A549 (cell line): Measurements from ENCODE around the gene CDH5. TPM values are rescaled to one million over a fixed set of nuclear protein-coding genes. Genes with fewer than 3 reads are reported as not detected.

Source experiments
- ATAC-seq, 2 experiments: fragments of 200-7000 bp in 1 of 2; fragments of >200 bp in 1 of 2; cut with Nextera tagmentation in 1 of 2; cut with Tn5 transposase in 1 of 2; 3 replicates each; pipeline versions ENCODE4 v1.8.0 to v1.9.1; 2018 to 2020; ENCODE audit warnings: mild to moderate bottlenecking in 1 of 2, moderate library complexity in 1 of 2
- CTCF ChIA-PET: fragments of 300-600 bp; sonication (Branson Sonifier 250); formaldehyde crosslinking; extraction: SDS; loops from one replicate; lab custom pipeline; 2021; ENCODE audit warnings: antibody characterized with exemption, inconsistent platforms; lab: Yijun Ruan, JAX
- POLR2A ChIA-PET: fragments of 350-600 bp; formaldehyde crosslinking; extraction: SDS; loops from one replicate; lab custom pipeline; 2021; ENCODE audit warnings: antibody characterized with exemption, inconsistent platforms; lab: Yijun Ruan, JAX
- DNase-seq, 2 experiments: peaks; one replicate each; pipeline versions ENCODE4 v3.0.0 to v3.0.0-alpha.2; 2011 to 2016; ENCODE audit warnings: low read depth in 1 of 2, low spot score in 1 of 2
- FAIRE-seq: peaks from 2 replicates; lab custom pipeline; 2011; peaks lifted over from hg19 to GRCh38; lab: Jason Lieb, UNC
- H3K27ac ChIP-seq, 2 experiments: fragments of >200 bp; sonication (Bioruptor Twin); formaldehyde crosslinking; 3 replicates each; pipeline ENCODE4 v1.5.1; 2016 to 2017
- H3K4me1 ChIP-seq: fragments of >200 bp; sonication (Bioruptor Twin); formaldehyde crosslinking; 3 replicates; pipeline ENCODE4 v1.6.1; 2016
- H3K4me2 ChIP-seq: fragments of >200 bp; sonication (Bioruptor Twin); formaldehyde crosslinking; 3 replicates; pipeline ENCODE4 v1.6.1; 2016
- H3K4me3 ChIP-seq: fragments of >200 bp; sonication (Bioruptor Twin); formaldehyde crosslinking; 3 replicates; pipeline ENCODE4 v1.5.1; 2016
- H3K9me3 ChIP-seq: fragments of >200 bp; sonication (Bioruptor Twin); formaldehyde crosslinking; 3 replicates; pipeline ENCODE4 v1.6.1; 2016
- CBX2 ChIP-seq: fragments of 200-600 bp; sonication (generic); IDR thresholded peaks from 2 replicates; pipeline ENCODE4 v1.6.1; 2016; ENCODE audit warnings: low read depth, mild to moderate bottlenecking, borderline replicate concordance
- CBX8 ChIP-seq: fragments of 200-600 bp; sonication (generic); IDR thresholded peaks from 2 replicates; pipeline ENCODE4 v1.6.1; 2016
- EHF ChIP-seq: fragments of 250-450 bp; sonication (Bioruptor Pico); IDR thresholded peaks from 2 replicates; pipeline ENCODE4 v1.5.0; 2020; ENCODE audit warnings: mild to moderate bottlenecking
- ESRRA ChIP-seq: fragments of 150-350 bp; IDR thresholded peaks from 2 replicates; pipeline ENCODE4 v1.6.1; 2014; ENCODE audit warnings: mild to moderate bottlenecking, low read length, borderline replicate concordance
- FOXS1 ChIP-seq: fragments of 250-450 bp; sonication (Bioruptor Pico); IDR thresholded peaks from 2 replicates; pipeline ENCODE4 v1.5.0; 2020; ENCODE audit warnings: mild to moderate bottlenecking, moderate library complexity
- GATA3 ChIP-seq: IDR thresholded peaks from 2 replicates; pipeline ENCODE4 v1.6.1; 2012; ENCODE audit warnings: borderline replicate concordance
- HOXB5 ChIP-seq: fragments of 250-450 bp; sonication (Bioruptor Pico); IDR thresholded peaks from 2 replicates; pipeline ENCODE4 v1.5.0; 2020; ENCODE audit warnings: mild to moderate bottlenecking, moderate library complexity
- JUNB ChIP-seq: fragments of >200 bp; sonication (Bioruptor Twin); formaldehyde crosslinking; IDR thresholded peaks from 2 replicates; pipeline ENCODE4 v1.6.1; 2016
- KDM1A ChIP-seq: fragments of 200-600 bp; sonication (generic); IDR thresholded peaks from 2 replicates; pipeline ENCODE4 v1.6.1; 2016; ENCODE audit warnings: low read depth, mild to moderate bottlenecking
- KDM5A ChIP-seq: fragments of 200-600 bp; sonication (generic); IDR thresholded peaks from 2 replicates; pipeline ENCODE4 v1.6.1; 2016; ENCODE audit warnings: antibody characterized with exemption, mild to moderate bottlenecking
- POLR2A ChIP-seq: IDR thresholded peaks from 2 replicates; pipeline ENCODE4 v1.6.1; 2012; ENCODE audit warnings: mild to moderate bottlenecking, low read length
- SMC3 ChIP-seq: fragments of >200 bp; sonication (Bioruptor Twin); formaldehyde crosslinking; IDR thresholded peaks from 3 replicates; pipeline ENCODE4 v1.6.1; 2018; ENCODE audit warnings: inconsistent platforms
- TFCP2L1 ChIP-seq: fragments of 250-450 bp; sonication (Bioruptor Pico); IDR thresholded peaks from 2 replicates; pipeline ENCODE4 v1.5.0; 2021; ENCODE audit warnings: mild to moderate bottlenecking
- ZNF302 ChIP-seq: fragments of 250-450 bp; sonication (Bioruptor Pico); IDR thresholded peaks from 2 replicates; pipeline ENCODE4 v1.9.0; 2021; ENCODE audit warnings: inconsistent platforms, mild to moderate bottlenecking, moderate library complexity
- ZSCAN20 ChIP-seq: fragments of 250-450 bp; sonication (Bioruptor Pico); IDR thresholded peaks from 2 replicates; pipeline ENCODE4 v1.8.0; 2022; ENCODE audit warnings: mild to moderate bottlenecking, moderate library complexity
- WGBS: methylation state at CpG from one replicate; pipeline ENCODE4 v1.1.6; 2017; ENCODE audit errors: missing lambda C conversion rate; 5-methylcytosine and 5-hydroxymethylcytosine counted together
- polyA plus RNA-seq, 4 experiments: library from polyadenylated mRNA; depleted of rRNA in 3 of 4; stranded (reverse); fragments of >200 nt; fragmentation: RNase III in 1 of 4; extraction: RNeasy Plus Mini Kit Qiagen cat#74134 plus additional on column Dnase treatment in 1 of 4; gene quantifications; 2 replicates in 3 of 4; 3 replicates in 1 of 4; pipeline ENCODE4 v1.2.3, GENCODE V29; 2011 to 2017
- TF ChIP-seq, protein P1 (sequence below): fragments of >200 bp; sonication (Bioruptor Twin); formaldehyde crosslinking; IDR thresholded peaks from 3 replicates; pipeline ENCODE4 v1.6.1; 2016
- TF ChIP-seq, protein P2 (sequence below): IDR thresholded peaks from 2 replicates; pipeline ENCODE4 v1.6.1; 2012

CDH5 gene
- polyA plus RNA-seq, 2 of the 4 experiments (the other 2 are of a cell fraction): 0.01 TPM; not detected in 1

DNA sequence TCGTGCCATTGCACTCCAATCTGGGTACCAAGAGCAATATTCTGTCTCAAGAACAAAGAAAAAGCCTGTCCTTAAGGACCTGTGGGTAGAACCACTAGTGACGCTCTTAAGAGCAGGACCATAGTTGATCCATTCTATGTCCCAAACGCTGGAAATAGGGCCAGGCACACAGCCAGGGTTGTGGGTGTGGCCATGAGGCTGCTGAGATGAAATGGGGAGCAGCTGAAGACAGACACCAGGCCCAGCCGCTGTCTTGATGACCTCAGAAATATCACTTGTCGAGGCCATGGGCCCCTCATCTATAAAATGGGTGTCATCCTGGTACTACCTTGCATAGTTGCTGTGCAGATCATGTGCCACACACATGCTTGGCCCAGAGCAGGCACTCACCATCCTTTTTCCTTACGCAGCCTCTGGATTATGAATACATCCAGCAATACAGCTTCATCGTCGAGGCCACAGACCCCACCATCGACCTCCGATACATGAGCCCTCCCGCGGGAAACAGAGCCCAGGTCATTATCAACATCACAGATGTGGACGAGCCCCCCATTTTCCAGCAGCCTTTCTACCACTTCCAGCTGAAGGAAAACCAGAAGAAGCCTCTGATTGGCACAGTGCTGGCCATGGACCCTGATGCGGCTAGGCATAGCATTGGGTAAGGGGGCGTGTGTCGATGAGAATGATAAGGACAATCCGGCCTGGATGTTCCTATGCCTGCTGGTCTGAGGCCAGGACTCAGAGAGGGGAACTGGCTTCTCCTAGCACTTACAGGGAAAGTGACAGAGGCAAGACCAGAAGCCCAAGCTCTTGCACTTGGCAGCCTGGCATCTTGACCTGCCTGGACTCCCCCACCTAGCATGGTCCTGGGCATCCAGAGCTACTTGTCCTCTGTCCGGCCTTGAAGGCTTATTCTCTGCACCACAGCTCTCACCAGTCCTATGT is 25.5 kb downstream of the CDH5 start:
- no peak for ATAC-seq
- ChIA-PET POLR2A (no interaction called here), CTCF (interaction anchor here (0.9 to 1.7 kb wide), 5 partner anchors 11 to 217 kb away, joined by 3 to 5 read pairs (median 3); no protein-coding TSS in a partner anchor)
- FAIRE-seq: no peak
- Histone ChIP-seq H3K27ac (no peak overlapping the region), H3K4me3 (no peak overlapping the region), H3K9me3 (no peaks in the 10 kb centered on the region), H3K4me2 (no peak overlapping the region), H3K4me1 (no peaks in the 10 kb centered on the region)
- no peak for DNase-seq
- WGBS: 76% methylated on average over 18 of the region's 18 CpGs
- TF ChIP-seq JUNB (no peak), ESRRA (no peak), CBX2 (no peak), FOXS1 (CRISPR knock-in tag) (no peak), HOXB5 (no peak), ZNF302 (CRISPR knock-in tag) (no peak)
- TF ChIP-seq, protein P1, sequence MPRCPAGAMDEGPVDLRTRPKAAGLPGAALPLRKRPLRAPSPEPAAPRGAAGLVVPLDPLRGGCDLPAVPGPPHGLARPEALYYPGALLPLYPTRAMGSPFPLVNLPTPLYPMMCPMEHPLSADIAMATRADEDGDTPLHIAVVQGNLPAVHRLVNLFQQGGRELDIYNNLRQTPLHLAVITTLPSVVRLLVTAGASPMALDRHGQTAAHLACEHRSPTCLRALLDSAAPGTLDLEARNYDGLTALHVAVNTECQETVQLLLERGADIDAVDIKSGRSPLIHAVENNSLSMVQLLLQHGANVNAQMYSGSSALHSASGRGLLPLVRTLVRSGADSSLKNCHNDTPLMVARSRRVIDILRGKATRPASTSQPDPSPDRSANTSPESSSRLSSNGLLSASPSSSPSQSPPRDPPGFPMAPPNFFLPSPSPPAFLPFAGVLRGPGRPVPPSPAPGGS: no peak

DNA sequence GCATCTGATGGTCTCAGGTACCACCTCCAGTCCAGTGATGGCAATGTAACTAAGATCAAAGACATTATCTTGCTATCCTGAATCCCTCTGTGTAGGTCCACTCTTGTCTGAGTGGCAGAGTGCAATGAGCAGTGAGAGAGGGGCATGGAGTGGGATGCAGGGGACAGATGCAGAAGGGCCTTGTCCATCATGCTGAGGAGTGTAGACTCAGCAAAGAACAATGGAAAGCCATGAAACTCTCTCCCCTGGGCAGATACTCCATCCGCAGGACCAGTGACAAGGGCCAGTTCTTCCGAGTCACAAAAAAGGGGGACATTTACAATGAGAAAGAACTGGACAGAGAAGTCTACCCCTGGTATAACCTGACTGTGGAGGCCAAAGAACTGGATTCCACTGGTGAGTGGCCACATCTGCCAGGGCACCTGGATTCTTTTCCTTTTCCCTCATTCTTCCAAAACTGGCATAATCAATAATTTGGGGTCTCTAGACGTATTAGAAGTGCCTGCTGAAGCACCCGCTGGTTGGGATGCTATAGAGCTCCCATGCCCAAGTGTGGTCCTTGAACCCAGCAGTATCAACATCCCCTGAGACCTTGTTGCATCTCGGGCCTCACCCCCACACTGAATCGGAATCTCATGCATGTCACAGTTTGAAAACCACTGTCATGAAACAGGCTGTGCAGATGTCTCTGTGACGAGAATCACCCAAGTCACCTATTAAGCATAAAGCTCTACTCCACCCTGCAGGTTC is 29.5 kb downstream of the CDH5 start:
- no peak overlapping the region for H3K4me3 ChIP-seq
- H3K4me2 ChIP-seq: no peak overlapping the region
- ATAC-seq (no peak), FAIRE-seq (no peak), DNase-seq (no peak)
- TF ChIP-seq KDM5A (no peak), TFCP2L1 (CRISPR knock-in tag) (no peak), POLR2A (no peak), GATA3 (no peak), JUNB (no peak), CBX8 (no peak)
- TF ChIP-seq, protein P2, sequence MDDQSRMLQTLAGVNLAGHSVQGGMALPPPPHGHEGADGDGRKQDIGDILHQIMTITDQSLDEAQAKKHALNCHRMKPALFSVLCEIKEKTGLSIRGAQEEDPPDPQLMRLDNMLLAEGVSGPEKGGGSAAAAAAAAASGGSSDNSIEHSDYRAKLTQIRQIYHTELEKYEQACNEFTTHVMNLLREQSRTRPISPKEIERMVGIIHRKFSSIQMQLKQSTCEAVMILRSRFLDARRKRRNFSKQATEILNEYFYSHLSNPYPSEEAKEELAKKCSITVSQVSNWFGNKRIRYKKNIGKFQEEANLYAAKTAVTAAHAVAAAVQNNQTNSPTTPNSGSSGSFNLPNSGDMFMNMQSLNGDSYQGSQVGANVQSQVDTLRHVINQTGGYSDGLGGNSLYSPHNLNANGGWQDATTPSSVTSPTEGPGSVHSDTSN: no peak
- no peaks in the 10 kb centered on the region for H3K4me1 ChIP-seq
- H3K9me3 ChIP-seq: no peaks in the 10 kb centered on the region
- 76% methylated on average over 7 of the region's 7 CpGs for WGBS
- CTCF ChIA-PET: interaction anchor here (0.9 to 2.2 kb wide), 4 partner anchors 10 to 120 kb away, joined by 3 to 12 read pairs (median 6); no protein-coding TSS in a partner anchor
- POLR2A ChIA-PET: no interaction called here
- no peak overlapping the region for H3K27ac ChIP-seq

DNA sequence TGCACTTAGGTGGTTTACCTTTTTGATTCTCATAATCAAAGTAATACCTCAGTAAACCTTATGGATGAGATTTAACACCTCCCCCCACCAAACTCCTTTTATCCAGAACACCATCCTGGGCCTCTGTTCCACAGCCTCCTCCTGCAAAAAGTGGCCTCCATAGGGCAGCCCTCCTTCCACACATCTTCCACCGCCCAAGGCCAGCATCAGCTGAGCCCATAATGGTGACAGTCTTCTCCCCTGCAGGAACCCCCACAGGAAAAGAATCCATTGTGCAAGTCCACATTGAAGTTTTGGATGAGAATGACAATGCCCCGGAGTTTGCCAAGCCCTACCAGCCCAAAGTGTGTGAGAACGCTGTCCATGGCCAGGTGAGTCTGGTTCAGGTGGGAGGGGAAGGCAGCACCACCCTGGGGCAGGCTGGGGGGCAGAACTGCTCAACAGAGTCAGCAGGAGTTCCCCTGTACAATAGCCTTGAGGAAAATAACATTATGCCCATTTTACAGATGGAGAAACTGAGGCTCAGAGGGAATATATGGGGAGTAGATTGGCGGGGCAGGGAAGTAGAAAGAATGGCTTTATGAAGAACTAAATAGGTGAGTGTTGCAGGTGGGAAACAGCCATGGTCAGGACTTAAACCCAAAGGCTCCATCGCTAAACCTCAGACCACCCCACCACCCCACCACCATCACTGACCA is 31.4 kb downstream of the CDH5 start:
- Histone ChIP-seq H3K4me3 (no peak overlapping the region), H3K4me2 (no peak overlapping the region), H3K4me1 (no peaks in the 10 kb centered on the region), H3K27ac (no peak overlapping the region), H3K9me3 (no peaks in the 10 kb centered on the region)
- no peak for DNase-seq
- TF ChIP-seq KDM1A (no peak), ZNF302 (CRISPR knock-in tag) (no peak), GATA3 (no peak), EHF (CRISPR knock-in tag) (no peak), SMC3 (no peak), ZSCAN20 (no peak)
- ChIA-PET POLR2A (no interaction called here), CTCF (interaction anchor here (1.0 to 2.9 kb wide), 4 partner anchors 9 to 470 kb away, joined by 4 to 13 read pairs (median 5); no protein-coding TSS in a partner anchor)
- WGBS: 57% methylated on average over 5 of the region's 5 CpGs
- no peak for ATAC-seq
- no peak for FAIRE-seq
